ENCODE measurements around the gene ANKRD42. TPM values are rescaled to one million over a fixed set of nuclear protein-coding genes. Genes with fewer than 3 reads are reported as not detected.

The ANKRD42 gene
- total and polyA plus RNA-seq, 2 of the 8 experiments (the other 6 are each of a cell fraction or from before 2014, with no cell fraction given) = 2.0 to 5.5 TPM

GRCh38 chr11:83185767-83186166 is 7.7 kb upstream of the ANKRD42 start (continued):
- TF ChIP-seq CHD7 (IDR thresholded peaks at IDR 0.05; ENCODE audit: insufficient replicate concordance, low read length) = no peak
- no peak for TF ChIP-seq SP1 (IDR thresholded peaks at IDR 0.05; ENCODE audit: low read depth, low read length)
- no peak for TF ChIP-seq ATF2 (IDR thresholded peaks at IDR 0.05; ENCODE audit: low read length)
- no peak for TF ChIP-seq CBX5 (IDR thresholded peaks at IDR 0.05; ENCODE audit: low read depth, low read length)
- no peak for TF ChIP-seq RXRA (IDR thresholded peaks at IDR 0.05; ENCODE audit: insufficient read depth, low read depth, low read length)

All from H1 (cell line).